ENCODE data around the gene SAMD7. TPM values are rescaled to one million over a fixed set of nuclear protein-coding genes. Genes with fewer than 3 reads are reported as not detected.

The SAMD7 gene
- polyA plus RNA-seq, 3 donors: not detected

- Mint-ChIP-seq H3K27me3 (ENCODE audit: low read depth in 3 of 3) (peaks cover 0 to 2% (median 0%) of the 10 kb centered on the region in 3 donors), H3K27ac (peak overlapping the region; percentile 87 to 97 (median 95)), H3K4me3 (peak overlapping the region in 1 of 2 donors; percentile 72), H3K9me3 (no peaks in the 10 kb centered on the region), H3K36me3 (no peaks in the 10 kb centered on the region), H3K4me1 (peaks cover 22% of the 10 kb centered on the region)
- no peaks in the 10 kb centered on the region for H4K20me1 ChIP-seq (ENCODE audit: insufficient read depth, low read length)
- H3K27ac ChIP-seq (ENCODE audit: low read depth in 1 of 2, low read length in 2 of 2): peak overlapping the region; percentile 62 to 92
- peak overlapping the region in 1 of 3 experiments; percentile 28 for H3K4me3 ChIP-seq (replicated peaks in 1 of 3; ENCODE audit: low read depth in 2 of 3, low read length in 3 of 3)
- H2AFZ ChIP-seq (ENCODE audit: insufficient read depth, low read depth, low read length, poor library complexity, severe bottlenecking): no peak overlapping the region
- H3K36me3 ChIP-seq (replicated peaks in 1 of 2; ENCODE audit: control insufficient read depth in 1 of 2, insufficient read depth in 2 of 2, low read length in 2 of 2): no peaks in the 10 kb centered on the region
- no peaks in the 10 kb centered on the region for H3K27me3 ChIP-seq (ENCODE audit: control insufficient read depth in 2 of 2, insufficient read depth in 2 of 2, low read length in 2 of 2)
- no peaks in the 10 kb centered on the region for H3K79me2 ChIP-seq (ENCODE audit: insufficient read depth, low read length)
- peak overlapping the region; percentile 30 for H3K4me2 ChIP-seq (replicated peaks; ENCODE audit: extremely low read depth, low read length, poor library complexity, severe bottlenecking)
- H3K9me3 ChIP-seq (replicated peaks in 1 of 2; ENCODE audit: control insufficient read depth in 1 of 2, insufficient read depth in 1 of 2, low read length in 2 of 2): no peaks in the 10 kb centered on the region
- peak; percentile 96 to 99 (median 97) for DNase-seq
- intact Hi-C loops (cut with micrococcal nuclease): no loop called here
- TF ChIP-seq CTCF (IDR thresholded peaks at IDR 0.05): no peak
- 0% methylated on average over 7 of the region's 7 CpGs for WGBS (ENCODE audit: insufficient coverage)
- H3K4me1 ChIP-seq (ENCODE audit: control insufficient read depth in 1 of 2, insufficient read depth in 2 of 2, low read length in 2 of 2): peaks cover 21 to 23% of the 10 kb centered on the region in 2 donors
- peak overlapping the region; percentile 41 for H3K9ac ChIP-seq (ENCODE audit: insufficient read depth, low read length, poor library complexity, severe bottlenecking)
Observed at GRCh38 chr3:169945313-169945712, 33.9 kb downstream of the SAMD7 start.

GRCh38 chr3:169946336-169946735 lies 35.0 kb downstream of the SAMD7 start:
- no peak overlapping the region for H2AFZ ChIP-seq (ENCODE audit: insufficient read depth, low read depth, low read length, poor library complexity, severe bottlenecking)
- no peak overlapping the region for H3K4me3 Mint-ChIP-seq
- peak overlapping the region in 1 of 2 donors; percentile 92 for H3K27ac ChIP-seq (ENCODE audit: low read depth in 1 of 2, low read length in 2 of 2)
- peaks cover 0 to 2% (median 0%) of the 10 kb centered on the region in 3 donors for H3K27me3 Mint-ChIP-seq (ENCODE audit: low read depth in 3 of 3)
- no peaks in the 10 kb centered on the region for H3K79me2 ChIP-seq (ENCODE audit: insufficient read depth, low read length)
- H3K9me3 Mint-ChIP-seq: no peaks in the 10 kb centered on the region
- peaks cover 18 to 20% of the 10 kb centered on the region in 2 donors for H3K4me1 ChIP-seq (ENCODE audit: control insufficient read depth in 1 of 2, insufficient read depth in 2 of 2, low read length in 2 of 2)
- intact Hi-C loops (cut with micrococcal nuclease): no loop called here
- H3K4me2 ChIP-seq (replicated peaks; ENCODE audit: extremely low read depth, low read length, poor library complexity, severe bottlenecking): no peak overlapping the region
- H3K9ac ChIP-seq (ENCODE audit: insufficient read depth, low read length, poor library complexity, severe bottlenecking): no peak overlapping the region
- no peak overlapping the region for H3K4me3 ChIP-seq (replicated peaks in 1 of 3; ENCODE audit: low read depth in 2 of 3, low read length in 3 of 3)
- DNase-seq: no peak
- no peaks in the 10 kb centered on the region for H3K27me3 ChIP-seq (ENCODE audit: control insufficient read depth in 2 of 2, insufficient read depth in 2 of 2, low read length in 2 of 2)
- 100% methylated on average over 1 of the region's 3 CpGs for WGBS (ENCODE audit: insufficient coverage)
- no peaks in the 10 kb centered on the region for H3K9me3 ChIP-seq (replicated peaks in 1 of 2; ENCODE audit: control insufficient read depth in 1 of 2, insufficient read depth in 1 of 2, low read length in 2 of 2)
- TF ChIP-seq CTCF (IDR thresholded peaks at IDR 0.05): no peak
- H3K36me3 Mint-ChIP-seq: no peaks in the 10 kb centered on the region
- no peaks in the 10 kb centered on the region for H4K20me1 ChIP-seq (ENCODE audit: insufficient read depth, low read length)
- peak overlapping the region; percentile 87 to 97 (median 95) for H3K27ac Mint-ChIP-seq
- H3K4me1 Mint-ChIP-seq: peaks cover 19% of the 10 kb centered on the region
- no peaks in the 10 kb centered on the region for H3K36me3 ChIP-seq (replicated peaks in 1 of 2; ENCODE audit: control insufficient read depth in 1 of 2, insufficient read depth in 2 of 2, low read length in 2 of 2)
